MG63 (cell line): Measurements from ENCODE around the gene KMT2A. TPM values are rescaled to one million over a fixed set of nuclear protein-coding genes. Genes with fewer than 3 reads are reported as not detected.
"Not testable (repeated sequence)": the region's sequence is repeated elsewhere in the genome, so short reads cannot be mapped to it uniquely, and the experiment has no call there.

ENCODE experiments used
- DNase-seq: peaks from one replicate; pipeline ENCODE4 v3.0.0-alpha.2; 2020
- H3K27me3 ChIP-seq: fragments of 250-450 bp; sonication (Bioruptor Pico); 2 replicates; pipeline ENCODE4 v1.5.1; 2020; ENCODE audit warnings: mild to moderate bottlenecking, moderate library complexity
- H3K36me3 ChIP-seq: fragments of 250-450 bp; sonication (Bioruptor Pico); 2 replicates; pipeline ENCODE4 v1.5.1; 2020; ENCODE audit warnings: mild to moderate bottlenecking, moderate library complexity
- H3K4me3 ChIP-seq: fragments of 250-450 bp; sonication (Bioruptor Pico); 2 replicates; pipeline ENCODE4 v1.5.1; 2020; ENCODE audit warnings: mild to moderate bottlenecking, moderate library complexity
- H3K9me3 ChIP-seq: fragments of 250-450 bp; sonication (Bioruptor Pico); 2 replicates; pipeline ENCODE4 v1.5.1; 2020; ENCODE audit warnings: mild to moderate bottlenecking, moderate library complexity
- total RNA-seq: library from RNA; depleted of rRNA; stranded (reverse); fragments of >200 nt; shearing (Covaris generic); gene quantifications from 2 replicates; pipeline ENCODE4 v1.2.3, GENCODE V29; 2014; ENCODE audit warnings: low replicate concordance

The KMT2A gene
- total RNA-seq, 1 experiment from 2014 or later: 11.9 TPM

- no peak overlapping the region for H3K4me3 ChIP-seq
- no peaks in the 10 kb centered on the region for H3K9me3 ChIP-seq
- DNase-seq: no peak
- H3K36me3 ChIP-seq: peaks cover 25% of the 10 kb centered on the region
- H3K27me3 ChIP-seq: no peaks in the 10 kb centered on the region
These were observed 12.0 kb downstream of the KMT2A start for GRCh38 chr11:118448294-118448693.

GRCh38 chr11:118449316-118449918 lies 13.1 kb downstream of the KMT2A start:
- no peaks in the 10 kb centered on the region for H3K27me3 ChIP-seq
- no peak overlapping the region for H3K4me3 ChIP-seq
- H3K36me3 ChIP-seq: peaks cover 31% of the 10 kb centered on the region
- DNase-seq: no peak
- H3K9me3 ChIP-seq: no peaks in the 10 kb centered on the region

- H3K36me3 ChIP-seq: peaks cover 23% of the 10 kb centered on the region
- H3K4me3 ChIP-seq: no peak overlapping the region
- H3K27me3 ChIP-seq: no peaks in the 10 kb centered on the region
- no peak for DNase-seq
- no peaks in the 10 kb centered on the region for H3K9me3 ChIP-seq
These were observed 14.2 kb downstream of the KMT2A start for GRCh38 chr11:118450451-118450850.

DNA sequence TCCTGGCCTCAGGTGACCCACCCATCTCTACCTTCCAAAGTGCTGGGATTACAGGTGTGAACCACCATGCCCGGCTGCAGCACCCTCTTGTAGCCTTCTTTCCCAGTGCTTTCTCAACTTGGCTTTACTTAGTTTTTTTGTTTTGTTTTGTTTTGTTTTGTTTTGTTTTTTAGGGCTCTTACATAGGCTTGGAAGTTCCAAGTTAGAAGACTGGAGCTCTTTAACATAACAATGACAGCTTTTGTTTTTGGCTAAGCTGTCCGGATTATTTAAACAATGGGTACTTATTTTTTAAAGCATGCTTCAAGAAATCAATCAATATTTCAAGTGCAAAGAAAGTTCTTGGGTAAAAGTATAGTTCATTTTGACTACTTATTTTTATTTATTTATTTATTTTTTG lies 25.9 kb downstream of the KMT2A start:
- Histone ChIP-seq H3K27me3 (no peaks in the 10 kb centered on the region), H3K4me3 (no peak overlapping the region), H3K36me3 (peaks cover 4% of the 10 kb centered on the region), H3K9me3 (no peaks in the 10 kb centered on the region)
- no peak for DNase-seq

DNA sequence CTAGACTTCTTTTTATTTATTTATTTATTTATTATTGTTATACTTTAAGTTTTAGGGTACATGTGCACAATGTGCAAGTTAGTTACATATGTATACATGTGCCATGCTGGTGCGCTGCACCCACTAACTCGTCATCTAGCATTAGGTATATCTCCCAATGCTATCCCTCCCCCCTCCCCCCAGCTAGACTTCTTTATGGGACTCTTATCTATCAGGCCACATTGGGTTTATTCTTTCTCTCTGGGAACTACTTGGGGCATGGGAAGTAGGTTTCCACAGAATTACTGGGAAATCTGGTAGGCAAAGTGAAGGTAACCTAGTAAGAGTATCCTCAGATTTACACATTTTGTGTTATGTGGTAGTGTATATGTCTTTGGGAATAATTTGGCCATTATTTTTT lies 32.7 kb downstream of the KMT2A start:
- peaks cover 30% of the 10 kb centered on the region for H3K36me3 ChIP-seq
- not testable (repeated sequence) for DNase-seq, H3K4me3 ChIP-seq, H3K27me3 ChIP-seq, H3K9me3 ChIP-seq

- no peak overlapping the region for H3K4me3 ChIP-seq
- no peak for DNase-seq
- no peaks in the 10 kb centered on the region for H3K9me3 ChIP-seq
- H3K36me3 ChIP-seq: peaks cover 44% of the 10 kb centered on the region
- no peaks in the 10 kb centered on the region for H3K27me3 ChIP-seq
These were observed 34.7 kb downstream of the KMT2A start for GRCh38 chr11:118471030-118471429.

GRCh38 chr11:118473537-118473936 lies 37.2 kb downstream of the KMT2A start:
- Histone ChIP-seq H3K4me3 (no peak overlapping the region), H3K36me3 (peaks cover 63% of the 10 kb centered on the region), H3K9me3 (no peaks in the 10 kb centered on the region), H3K27me3 (no peaks in the 10 kb centered on the region)
- DNase-seq: no peak

GRCh38 chr11:118476676-118477075 lies 40.4 kb downstream of the KMT2A start:
- Histone ChIP-seq H3K27me3 (no peaks in the 10 kb centered on the region), H3K9me3 (no peaks in the 10 kb centered on the region), H3K36me3 (peaks cover 86% of the 10 kb centered on the region), H3K4me3 (no peak overlapping the region)
- no peak for DNase-seq

GRCh38 chr11:118481238-118481637 lies 44.9 kb downstream of the KMT2A start:
- H3K27me3 ChIP-seq, H3K4me3 ChIP-seq, DNase-seq, H3K9me3 ChIP-seq: not testable (repeated sequence)
- peaks cover 82% of the 10 kb centered on the region for H3K36me3 ChIP-seq

DNA sequence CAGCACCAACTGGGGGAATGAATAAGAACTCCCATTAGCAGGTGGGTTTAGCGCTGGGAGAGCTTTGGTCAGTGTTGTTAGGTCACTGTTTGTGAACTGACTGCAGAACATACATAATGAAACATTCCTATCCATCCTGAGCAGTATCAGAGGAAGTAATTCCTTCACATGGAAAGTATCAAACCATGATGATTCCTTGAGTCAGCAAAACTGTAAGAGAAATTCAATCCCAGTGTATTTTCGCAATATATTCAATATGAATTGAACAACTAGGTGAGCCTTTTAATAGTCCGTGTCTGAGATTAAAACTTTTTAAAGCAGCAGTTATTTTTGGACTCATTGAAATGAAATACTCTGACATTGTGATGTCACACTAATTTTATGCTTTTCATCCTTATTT lies 48.1 kb downstream of the KMT2A start:
- Histone ChIP-seq H3K36me3 (peaks cover 62% of the 10 kb centered on the region), H3K4me3 (no peak overlapping the region), H3K27me3 (no peaks in the 10 kb centered on the region), H3K9me3 (no peaks in the 10 kb centered on the region)
- no peak for DNase-seq

GRCh38 chr11:118485273-118485672 lies 49.0 kb downstream of the KMT2A start:
- no peaks in the 10 kb centered on the region for H3K9me3 ChIP-seq
- H3K36me3 ChIP-seq: peaks cover 63% of the 10 kb centered on the region
- H3K27me3 ChIP-seq: no peaks in the 10 kb centered on the region
- H3K4me3 ChIP-seq: no peak overlapping the region
- DNase-seq: no peak

DNA sequence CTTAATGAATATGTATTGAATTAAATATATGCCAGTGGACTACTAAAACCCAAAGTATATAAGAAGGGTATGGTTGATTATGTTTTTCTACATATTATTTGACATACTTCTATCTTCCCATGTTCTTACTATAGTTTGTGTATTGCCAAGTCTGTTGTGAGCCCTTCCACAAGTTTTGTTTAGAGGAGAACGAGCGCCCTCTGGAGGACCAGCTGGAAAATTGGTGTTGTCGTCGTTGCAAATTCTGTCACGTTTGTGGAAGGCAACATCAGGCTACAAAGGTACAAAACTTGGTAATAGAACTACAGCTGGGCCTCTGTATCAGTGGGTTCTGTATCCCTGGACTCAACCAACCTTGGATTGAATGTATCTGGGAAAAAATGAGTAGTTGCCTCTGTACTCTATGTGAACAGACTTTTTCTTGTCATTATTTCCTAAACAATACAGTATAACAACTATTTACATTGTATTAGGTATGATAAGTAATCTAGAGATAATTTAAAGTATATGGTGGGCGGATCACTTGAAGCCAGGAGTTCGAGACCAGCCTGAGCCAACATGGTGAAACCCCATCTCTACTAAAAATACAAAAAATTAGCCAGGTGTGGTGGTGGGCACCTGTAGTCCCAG lies 52.3 kb downstream of the KMT2A start:
- peak; percentile 45 for DNase-seq
- H3K36me3 ChIP-seq: peaks cover 64% of the 10 kb centered on the region
- H3K9me3 ChIP-seq: no peaks in the 10 kb centered on the region
- H3K27me3 ChIP-seq: no peaks in the 10 kb centered on the region
- no peak overlapping the region for H3K4me3 ChIP-seq

GRCh38 chr11:118491041-118491440 lies 54.7 kb downstream of the KMT2A start:
- Histone ChIP-seq H3K9me3 (no peaks in the 10 kb centered on the region), H3K27me3 (no peaks in the 10 kb centered on the region), H3K4me3 (no peak overlapping the region), H3K36me3 (peaks cover 63% of the 10 kb centered on the region)
- DNase-seq: no peak

- no peaks in the 10 kb centered on the region for H3K9me3 ChIP-seq
- no peak overlapping the region for H3K4me3 ChIP-seq
- H3K36me3 ChIP-seq: peaks cover 94% of the 10 kb centered on the region
- no peaks in the 10 kb centered on the region for H3K27me3 ChIP-seq
- DNase-seq: no peak
These were observed 61.5 kb downstream of the KMT2A start for GRCh38 chr11:118497831-118498230.

DNA sequence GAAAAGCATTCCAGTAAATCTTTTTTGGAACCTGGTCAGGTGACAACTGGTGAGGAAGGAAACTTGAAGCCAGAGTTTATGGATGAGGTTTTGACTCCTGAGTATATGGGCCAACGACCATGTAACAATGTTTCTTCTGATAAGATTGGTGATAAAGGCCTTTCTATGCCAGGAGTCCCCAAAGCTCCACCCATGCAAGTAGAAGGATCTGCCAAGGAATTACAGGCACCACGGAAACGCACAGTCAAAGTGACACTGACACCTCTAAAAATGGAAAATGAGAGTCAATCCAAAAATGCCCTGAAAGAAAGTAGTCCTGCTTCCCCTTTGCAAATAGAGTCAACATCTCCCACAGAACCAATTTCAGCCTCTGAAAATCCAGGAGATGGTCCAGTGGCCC lies 66.9 kb downstream of the KMT2A start:
- Histone ChIP-seq H3K9me3 (no peaks in the 10 kb centered on the region), H3K36me3 (peaks cover 96% of the 10 kb centered on the region)

GRCh38 chr11:118511601-118512000 lies 75.3 kb downstream of the KMT2A start:
- Histone ChIP-seq H3K36me3 (peaks cover 80% of the 10 kb centered on the region), H3K27me3 (no peaks in the 10 kb centered on the region), H3K9me3 (no peaks in the 10 kb centered on the region), H3K4me3 (no peak overlapping the region)
- DNase-seq: no peak

More for the DNA sequence above, 66.9 kb downstream of the KMT2A start:
- DNase-seq: no peak
- H3K4me3 ChIP-seq: no peak overlapping the region
- no peaks in the 10 kb centered on the region for H3K27me3 ChIP-seq

- Histone ChIP-seq H3K36me3 (peaks cover 74% of the 10 kb centered on the region), H3K27me3 (no peaks in the 10 kb centered on the region), H3K4me3 (no peak overlapping the region), H3K9me3 (no peaks in the 10 kb centered on the region)
- DNase-seq: no peak
These were observed 77.8 kb downstream of the KMT2A start for GRCh38 chr11:118514103-118514502.

GRCh38 chr11:118519549-118519948 lies 83.3 kb downstream of the KMT2A start:
- no peak for DNase-seq
- Histone ChIP-seq H3K9me3 (no peaks in the 10 kb centered on the region), H3K36me3 (peaks cover 71% of the 10 kb centered on the region), H3K4me3 (no peak overlapping the region), H3K27me3 (no peaks in the 10 kb centered on the region)
